CD14-positive monocyte (primary cell): Measurements from ENCODE around the gene ZSWIM5. TPM values are rescaled to one million over a fixed set of nuclear protein-coding genes. Genes with fewer than 3 reads are reported as not detected.
"Not testable (repeated sequence)": the region's sequence is repeated elsewhere in the genome, so short reads cannot be mapped to it uniquely, and the experiment has no call there.

Experiments
- DNase-seq, 3 donors: peaks; one replicate each; pipeline ENCODE4 v3.0.0-alpha.2; 2011 to 2022
- H2AFZ ChIP-seq: 2 replicates; pipeline ENCODE4 v1.6.0; 2012; ENCODE audit warnings: mild to moderate bottlenecking, low read depth, low read length, inconsistent platforms; ENCODE audit not compliant: insufficient read depth, poor library complexity, severe bottlenecking
- H3K27ac ChIP-seq, 2 donors: 1 replicate in 1 of 2; 2 replicates in 1 of 2; pipeline ENCODE4 v1.5.1; 2012 to 2013; ENCODE audit warnings: low read length in 2 of 2, control low read depth in 1 of 2, inconsistent platforms in 1 of 2, low read depth in 1 of 2, mild to moderate bottlenecking in 1 of 2
- H3K27me3 ChIP-seq, 2 donors: one replicate each; pipeline versions ENCODE4 v1.6.0 to v1.6.1; 2011 to 2013; ENCODE audit warnings: low read length in 2 of 2; ENCODE audit not compliant: control insufficient read depth in 2 of 2, insufficient read depth in 2 of 2
- H3K36me3 ChIP-seq, 2 donors: replicated peaks in 1 of 2; 1 replicate in 1 of 2; 2 replicates in 1 of 2; pipeline versions ENCODE4 v1.5.1 to v1.6.1; 2012 to 2013; ENCODE audit warnings: low read length in 2 of 2, control low read depth in 1 of 2, inconsistent platforms in 1 of 2, mild to moderate bottlenecking in 1 of 2; ENCODE audit not compliant: insufficient read depth in 2 of 2, control insufficient read depth in 1 of 2
- H3K4me1 ChIP-seq, 2 donors: 1 replicate in 1 of 2; 2 replicates in 1 of 2; pipeline versions ENCODE4 v1.5.1 to v1.6.1; 2012 to 2013; ENCODE audit warnings: low read length in 2 of 2, control low read depth in 1 of 2, inconsistent platforms in 1 of 2, mild to moderate bottlenecking in 1 of 2, moderate library complexity in 1 of 2; ENCODE audit not compliant: insufficient read depth in 2 of 2, control insufficient read depth in 1 of 2
- H3K4me2 ChIP-seq: replicated peaks from 2 replicates; pipeline ENCODE3; 2012; ENCODE audit warnings: low read length, moderate library complexity, mild to moderate bottlenecking; ENCODE audit not compliant: poor library complexity, severe bottlenecking; ENCODE audit errors: extremely low read depth
- H3K4me3 ChIP-seq, 3 experiments: fragments of 200-600 bp in 1 of 3; sonication (generic) in 1 of 3; replicated peaks in 1 of 3; 1 replicate in 2 of 3; 2 replicates in 1 of 3; pipeline ENCODE4 v1.5.1; 2011 to 2013; ENCODE audit warnings: low read length in 3 of 3, mild to moderate bottlenecking in 3 of 3, control low read depth in 2 of 3, low read depth in 2 of 3, inconsistent platforms in 1 of 3, moderate library complexity in 1 of 3
- H3K79me2 ChIP-seq: 2 replicates; pipeline ENCODE4 v1.6.0; 2012; ENCODE audit warnings: mild to moderate bottlenecking, control low read depth, inconsistent platforms, low read length, moderate library complexity; ENCODE audit not compliant: insufficient read depth
- H3K9ac ChIP-seq: 2 replicates; pipeline ENCODE4 v1.6.0; 2017; ENCODE audit warnings: low read length, mild to moderate bottlenecking; ENCODE audit not compliant: insufficient read depth, poor library complexity, severe bottlenecking
- H3K9me3 ChIP-seq, 2 donors: replicated peaks in 1 of 2; 1 replicate in 1 of 2; 2 replicates in 1 of 2; pipeline versions ENCODE4 v1.5.1 to v1.6.1; 2012 to 2013; ENCODE audit warnings: low read length in 2 of 2, control low read depth in 1 of 2; ENCODE audit not compliant: control insufficient read depth in 1 of 2, insufficient read depth in 1 of 2
- H4K20me1 ChIP-seq: 2 replicates; pipeline ENCODE4 v1.6.0; 2012; ENCODE audit warnings: mild to moderate bottlenecking, low read length, control low read depth, moderate library complexity; ENCODE audit not compliant: insufficient read depth
- H3K27ac Mint-ChIP-seq, 7 donors: one replicate each; pipeline ENCODE4 v1.8.0; 2020; ENCODE audit warnings: mild to moderate bottlenecking in 7 of 7, mixed read lengths in 7 of 7, moderate library complexity in 6 of 7, inconsistent platforms in 2 of 7
- H3K27me3 Mint-ChIP-seq, 3 donors: one replicate each; pipeline ENCODE4 v1.8.0; 2021 to 2022; ENCODE audit warnings: low read depth in 3 of 3, mild to moderate bottlenecking in 3 of 3, mixed read lengths in 3 of 3, moderate library complexity in 3 of 3, inconsistent platforms in 1 of 3
- H3K36me3 Mint-ChIP-seq, 2 donors: one replicate each; pipeline ENCODE4 v1.8.0; 2020; ENCODE audit warnings: mixed read lengths in 2 of 2, inconsistent platforms in 1 of 2, mild to moderate bottlenecking in 1 of 2
- H3K4me1 Mint-ChIP-seq: one replicate; pipeline ENCODE4 v1.8.0; 2020; ENCODE audit warnings: mild to moderate bottlenecking, mixed read lengths
- H3K4me3 Mint-ChIP-seq, 2 donors: one replicate each; pipeline ENCODE4 v1.8.0; 2020; ENCODE audit warnings: mild to moderate bottlenecking in 2 of 2, mixed read lengths in 2 of 2, moderate library complexity in 1 of 2
- H3K9me3 Mint-ChIP-seq, 7 donors: one replicate each; pipeline ENCODE4 v1.8.0; 2020 to 2022; ENCODE audit warnings: mixed read lengths in 7 of 7, mild to moderate bottlenecking in 6 of 7, moderate library complexity in 6 of 7, inconsistent platforms in 2 of 7
- WGBS: methylation state at CpG from one replicate; pipeline ENCODE4 v1.1.5; 2013; ENCODE audit warnings: missing lambda C conversion rate; ENCODE audit not compliant: insufficient coverage; 5-methylcytosine and 5-hydroxymethylcytosine counted together
- intact Hi-C, 2 donors: fragments of 100-400 bp; cut with micrococcal nuclease; formaldehyde crosslinking; loops; one replicate each; pipeline versions ENCODE4 v1.15.0 to v1.15.1; 2023
- polyA plus RNA-seq, 3 donors: library from polyadenylated mRNA; depleted of rRNA in 1 of 3; unstranded in 2 of 3; stranded (reverse) in 1 of 3; fragments of 300-500 nt in 2 of 3; fragments of >200 nt in 1 of 3; fragmentation: Illumina TruSeq in 2 of 3; gene quantifications; 1 replicate in 2 of 3; 2 replicates in 1 of 3; pipeline ENCODE4 v1.2.3, GENCODE V29; 2012 to 2021
- TF ChIP-seq, protein P1 (sequence below): fragments of 200-600 bp; IDR thresholded peaks from one replicate; pipeline ENCODE4 v1.8.0; 2022; ENCODE audit warnings: antibody characterized with exemption, mild to moderate bottlenecking

The ZSWIM5 gene
- polyA plus RNA-seq, 3 donors = not detected

DNA sequence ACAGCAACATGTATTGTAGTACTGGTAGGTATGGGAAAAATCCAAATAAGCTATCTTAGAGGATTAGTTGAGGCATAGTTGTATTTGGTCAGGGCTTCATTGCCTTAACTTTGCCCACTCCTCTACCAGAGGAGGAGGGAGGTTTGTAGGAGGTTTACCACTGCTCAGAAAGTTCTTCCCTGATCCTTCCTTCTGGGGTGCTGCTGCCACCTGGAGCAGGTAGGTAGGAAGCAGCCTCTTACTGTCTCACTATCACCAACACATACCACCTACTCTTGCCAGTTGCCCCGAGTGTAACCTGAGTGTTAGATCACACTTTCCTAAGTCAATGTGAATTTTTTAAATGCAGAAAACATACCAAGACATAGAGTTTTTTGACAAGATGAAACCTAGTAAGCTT is 24.1 kb upstream of the ZSWIM5 start:
- no peaks in the 10 kb centered on the region for H3K36me3 Mint-ChIP-seq
- intact Hi-C loops = no loop called here
- H3K36me3 ChIP-seq = no peaks in the 10 kb centered on the region
- no peaks in the 10 kb centered on the region for H4K20me1 ChIP-seq
- no peaks in the 10 kb centered on the region for H3K27me3 ChIP-seq
- no peaks in the 10 kb centered on the region for H3K4me1 ChIP-seq
- H3K4me3 Mint-ChIP-seq = no peak overlapping the region
- H3K27ac ChIP-seq = no peak overlapping the region
- no peak overlapping the region for H3K9ac ChIP-seq
- H3K4me3 ChIP-seq = no peak overlapping the region
- H3K9me3 ChIP-seq = no peaks in the 10 kb centered on the region
- TF ChIP-seq, protein P1, sequence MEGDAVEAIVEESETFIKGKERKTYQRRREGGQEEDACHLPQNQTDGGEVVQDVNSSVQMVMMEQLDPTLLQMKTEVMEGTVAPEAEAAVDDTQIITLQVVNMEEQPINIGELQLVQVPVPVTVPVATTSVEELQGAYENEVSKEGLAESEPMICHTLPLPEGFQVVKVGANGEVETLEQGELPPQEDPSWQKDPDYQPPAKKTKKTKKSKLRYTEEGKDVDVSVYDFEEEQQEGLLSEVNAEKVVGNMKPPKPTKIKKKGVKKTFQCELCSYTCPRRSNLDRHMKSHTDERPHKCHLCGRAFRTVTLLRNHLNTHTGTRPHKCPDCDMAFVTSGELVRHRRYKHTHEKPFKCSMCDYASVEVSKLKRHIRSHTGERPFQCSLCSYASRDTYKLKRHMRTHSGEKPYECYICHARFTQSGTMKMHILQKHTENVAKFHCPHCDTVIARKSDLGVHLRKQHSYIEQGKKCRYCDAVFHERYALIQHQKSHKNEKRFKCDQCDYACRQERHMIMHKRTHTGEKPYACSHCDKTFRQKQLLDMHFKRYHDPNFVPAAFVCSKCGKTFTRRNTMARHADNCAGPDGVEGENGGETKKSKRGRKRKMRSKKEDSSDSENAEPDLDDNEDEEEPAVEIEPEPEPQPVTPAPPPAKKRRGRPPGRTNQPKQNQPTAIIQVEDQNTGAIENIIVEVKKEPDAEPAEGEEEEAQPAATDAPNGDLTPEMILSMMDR = no peak
- no peak overlapping the region for H3K27ac Mint-ChIP-seq
- DNase-seq = no peak
- WGBS = no CpG with 5 or more reads among the region's 1 CpG
- peaks cover 0 to 5% (median 0%) of the 10 kb centered on the region in 3 donors for H3K27me3 Mint-ChIP-seq
- no peak overlapping the region for H2AFZ ChIP-seq
- no peaks in the 10 kb centered on the region for H3K4me1 Mint-ChIP-seq
- H3K79me2 ChIP-seq = no peaks in the 10 kb centered on the region
- H3K4me2 ChIP-seq = no peak overlapping the region
- peaks cover 0 to 7% (median 3%) of the 10 kb centered on the region in 7 donors for H3K9me3 Mint-ChIP-seq

DNA sequence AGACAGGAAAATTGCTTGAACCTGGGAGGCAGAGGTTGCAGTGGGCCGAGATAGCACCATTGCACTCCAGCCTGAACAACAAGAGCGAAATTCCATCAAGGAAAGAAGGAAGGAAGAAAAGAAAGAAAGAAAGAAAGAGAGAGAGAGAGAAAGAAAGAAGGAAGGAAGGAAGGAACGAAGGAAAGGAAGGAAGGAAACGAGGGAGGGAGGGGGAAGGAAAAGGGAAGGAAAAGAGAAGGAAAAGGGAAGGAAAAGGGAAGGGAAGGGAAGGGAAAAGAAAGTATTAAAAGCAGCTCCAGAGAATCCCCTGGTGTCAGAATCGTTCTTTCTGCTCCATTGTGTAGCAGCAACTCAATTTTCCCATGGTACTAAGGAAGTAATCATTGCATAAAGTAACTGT is 19.2 kb upstream of the ZSWIM5 start:
- Histone ChIP-seq H4K20me1 (no peaks in the 10 kb centered on the region), H3K27ac (no peak overlapping the region), H3K36me3 (no peaks in the 10 kb centered on the region), H3K9me3 (no peaks in the 10 kb centered on the region), H3K9ac (no peak overlapping the region), H3K79me2 (no peaks in the 10 kb centered on the region), H3K4me1 (no peaks in the 10 kb centered on the region), H3K4me2 (no peak overlapping the region), H3K27me3 (peaks cover 0 to 2% of the 10 kb centered on the region in 2 donors), H2AFZ (no peak overlapping the region), H3K4me3 (no peak overlapping the region)
- peaks cover 0 to 6% (median 2%) of the 10 kb centered on the region in 7 donors for H3K9me3 Mint-ChIP-seq
- WGBS = 93% methylated on average over 4 of the region's 5 CpGs
- no peak for DNase-seq
- peak overlapping the region in 2 of 7 donors; percentile 13 to 55 for H3K27ac Mint-ChIP-seq
- H3K27me3 Mint-ChIP-seq = peaks cover 0 to 6% (median 2%) of the 10 kb centered on the region in 3 donors
- intact Hi-C loops = no loop called here
- TF ChIP-seq, protein P1 = no peak
- H3K4me1 Mint-ChIP-seq = no peaks in the 10 kb centered on the region
- no peak overlapping the region for H3K4me3 Mint-ChIP-seq
- no peaks in the 10 kb centered on the region for H3K36me3 Mint-ChIP-seq

DNA sequence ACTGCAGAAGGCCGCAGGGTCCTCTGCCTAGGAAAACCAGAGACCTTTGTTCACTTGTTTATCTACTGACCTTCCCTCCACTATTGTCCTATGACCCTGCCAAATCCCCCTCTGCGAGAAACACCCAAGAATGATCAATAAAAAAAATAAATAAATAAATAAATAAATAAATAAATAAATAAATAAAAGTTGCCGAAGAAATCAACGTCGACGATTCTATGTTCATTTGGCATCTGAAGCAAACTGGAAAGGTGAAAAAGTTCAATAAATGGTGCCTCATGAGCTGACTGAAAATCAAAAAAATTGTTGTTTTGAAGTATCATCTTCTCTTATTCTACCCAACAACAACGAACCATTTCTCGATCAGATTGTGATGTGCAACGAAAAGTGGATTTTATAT is 17.3 kb upstream of the ZSWIM5 start:
- H3K27me3 Mint-ChIP-seq, intact Hi-C loops, H3K27ac Mint-ChIP-seq: not testable (repeated sequence)

More for the DNA sequence above, 17.3 kb upstream of the ZSWIM5 start:
- H3K36me3 ChIP-seq, H3K9ac ChIP-seq, H3K79me2 ChIP-seq, H3K4me2 ChIP-seq, DNase-seq, H3K4me3 Mint-ChIP-seq, H4K20me1 ChIP-seq, H3K4me3 ChIP-seq, H2AFZ ChIP-seq, H3K9me3 ChIP-seq, H3K27me3 ChIP-seq, H3K4me1 ChIP-seq, H3K27ac ChIP-seq, H3K9me3 Mint-ChIP-seq, H3K36me3 Mint-ChIP-seq, H3K4me1 Mint-ChIP-seq: not testable (repeated sequence)
- WGBS = no CpG with 5 or more reads among the region's 9 CpGs
